Lower lobe of right lung (tissue), 2 donors: ENCODE measurements around the gene FBXO33. TPM values are rescaled to one million over a fixed set of nuclear protein-coding genes. Genes with fewer than 3 reads are reported as not detected.

Experiments used
- ATAC-seq, 2 donors: fragments of 200-7000 bp; cut with Tn5 transposase; one replicate each; pipeline ENCODE4 v1.9.1; 2020 to 2022; ENCODE audit warnings: mild to moderate bottlenecking in 2 of 2, moderate library complexity in 2 of 2
- DNase-seq: peaks from one replicate; pipeline ENCODE4 v3.0.0-alpha.2; 2020
- H3K27ac ChIP-seq: fragments of 200-600 bp; one replicate; pipeline ENCODE4 v1.8.0; 2022
- H3K27me3 ChIP-seq: fragments of 200-600 bp; one replicate; pipeline ENCODE4 v1.8.0; 2022; ENCODE audit warnings: low read depth
- H3K36me3 ChIP-seq: fragments of 200-600 bp; one replicate; pipeline ENCODE4 v1.8.0; 2022; ENCODE audit warnings: mild to moderate bottlenecking
- H3K4me1 ChIP-seq: fragments of 200-600 bp; one replicate; pipeline ENCODE4 v1.8.0; 2022
- H3K4me3 ChIP-seq: fragments of 200-600 bp; one replicate; pipeline ENCODE4 v1.8.0; 2022; ENCODE audit warnings: mild to moderate bottlenecking
- H3K9me3 ChIP-seq: fragments of 200-600 bp; one replicate; pipeline ENCODE4 v1.8.0; 2022
- intact Hi-C: fragments of 100-400 bp; cut with DNase I; formaldehyde crosslinking; loops from one replicate; pipeline ENCODE4 v1.11.0; 2022
- total RNA-seq: library from RNA; stranded (reverse); fragmentation: NEBNext Ultra II Directional; extraction: Animal tissue kit (Norgen Biotek cat#: 25700); gene quantifications from one replicate; pipeline ENCODE4 v1.2.1, GENCODE V29; 2021
- TF ChIP-seq, protein P1 (sequence below): fragments of 200-600 bp; IDR thresholded peaks from one replicate; pipeline ENCODE4 v1.8.0; 2022; ENCODE audit warnings: antibody characterized with exemption, mild to moderate bottlenecking
- donor health status: DM: no; HTN: yes; CAD: no; lungs with severe emphysema.

Gene FBXO33
- total RNA-seq, 1 donor from 2014 or later: 12.8 TPM

DNA sequence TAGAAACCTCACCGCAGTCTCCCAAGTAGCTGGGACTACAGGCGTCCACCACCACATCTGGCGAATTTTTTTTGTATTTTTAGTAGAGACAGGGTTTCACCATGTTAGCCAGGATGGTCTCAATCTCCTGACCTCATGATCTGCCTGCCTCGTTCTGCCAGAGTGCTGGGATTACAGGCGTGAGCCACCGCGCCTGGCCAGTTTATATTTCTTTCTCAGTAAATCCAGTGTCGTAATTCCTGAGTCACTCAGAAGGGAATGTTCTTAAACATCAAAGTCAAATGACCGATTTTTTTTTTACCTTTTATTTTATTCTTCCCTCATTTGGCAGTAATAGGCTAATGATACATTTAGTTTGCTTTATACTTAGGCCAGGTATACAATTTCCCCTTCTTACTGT is 80.5 kb downstream of the FBXO33 start:
- TF ChIP-seq, protein P1, sequence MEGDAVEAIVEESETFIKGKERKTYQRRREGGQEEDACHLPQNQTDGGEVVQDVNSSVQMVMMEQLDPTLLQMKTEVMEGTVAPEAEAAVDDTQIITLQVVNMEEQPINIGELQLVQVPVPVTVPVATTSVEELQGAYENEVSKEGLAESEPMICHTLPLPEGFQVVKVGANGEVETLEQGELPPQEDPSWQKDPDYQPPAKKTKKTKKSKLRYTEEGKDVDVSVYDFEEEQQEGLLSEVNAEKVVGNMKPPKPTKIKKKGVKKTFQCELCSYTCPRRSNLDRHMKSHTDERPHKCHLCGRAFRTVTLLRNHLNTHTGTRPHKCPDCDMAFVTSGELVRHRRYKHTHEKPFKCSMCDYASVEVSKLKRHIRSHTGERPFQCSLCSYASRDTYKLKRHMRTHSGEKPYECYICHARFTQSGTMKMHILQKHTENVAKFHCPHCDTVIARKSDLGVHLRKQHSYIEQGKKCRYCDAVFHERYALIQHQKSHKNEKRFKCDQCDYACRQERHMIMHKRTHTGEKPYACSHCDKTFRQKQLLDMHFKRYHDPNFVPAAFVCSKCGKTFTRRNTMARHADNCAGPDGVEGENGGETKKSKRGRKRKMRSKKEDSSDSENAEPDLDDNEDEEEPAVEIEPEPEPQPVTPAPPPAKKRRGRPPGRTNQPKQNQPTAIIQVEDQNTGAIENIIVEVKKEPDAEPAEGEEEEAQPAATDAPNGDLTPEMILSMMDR: no peak
- intact Hi-C loops: no loop called here
- Histone ChIP-seq H3K9me3 (no peaks in the 10 kb centered on the region), H3K27ac (no peak overlapping the region), H3K36me3 (peaks cover 32% of the 10 kb centered on the region), H3K4me1 (no peaks in the 10 kb centered on the region), H3K4me3 (no peak overlapping the region), H3K27me3 (no peaks in the 10 kb centered on the region)
- ATAC-seq: no peak
- DNase-seq: no peak

DNA sequence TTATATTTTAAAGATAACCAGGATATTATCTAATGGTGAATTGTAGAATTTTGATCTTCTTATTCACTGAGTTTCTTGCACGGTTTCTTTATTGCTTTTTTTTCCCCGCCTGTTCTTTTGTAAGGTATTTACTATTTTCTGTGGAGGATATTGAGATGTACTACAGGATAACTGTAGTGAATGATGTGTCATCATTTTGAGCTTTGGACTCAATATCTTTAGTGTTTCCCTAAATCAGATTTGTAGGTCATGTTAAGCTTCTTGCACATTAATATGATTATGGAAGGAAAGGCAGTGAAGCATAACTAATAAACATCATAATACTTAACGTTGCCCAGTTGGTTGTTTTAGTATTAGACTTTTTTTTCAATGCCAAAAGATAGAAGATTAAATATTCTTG is 81.4 kb downstream of the FBXO33 start:
- Histone ChIP-seq H3K4me3 (no peak overlapping the region), H3K36me3 (peaks cover 39% of the 10 kb centered on the region), H3K27me3 (no peaks in the 10 kb centered on the region), H3K27ac (no peak overlapping the region), H3K4me1 (no peaks in the 10 kb centered on the region), H3K9me3 (no peaks in the 10 kb centered on the region)
- TF ChIP-seq, protein P1: no peak
- DNase-seq (no peak), ATAC-seq (no peak)
- intact Hi-C loops: no loop called here

Other genes with a start within 250 kb of the FBXO33 start
- gene MIA2, start 198.5 kb downstream of the FBXO33 start, total RNA-seq: 34.2 TPM